ENCODE results near the gene TMEM119.

The TMEM119 gene

DNA sequence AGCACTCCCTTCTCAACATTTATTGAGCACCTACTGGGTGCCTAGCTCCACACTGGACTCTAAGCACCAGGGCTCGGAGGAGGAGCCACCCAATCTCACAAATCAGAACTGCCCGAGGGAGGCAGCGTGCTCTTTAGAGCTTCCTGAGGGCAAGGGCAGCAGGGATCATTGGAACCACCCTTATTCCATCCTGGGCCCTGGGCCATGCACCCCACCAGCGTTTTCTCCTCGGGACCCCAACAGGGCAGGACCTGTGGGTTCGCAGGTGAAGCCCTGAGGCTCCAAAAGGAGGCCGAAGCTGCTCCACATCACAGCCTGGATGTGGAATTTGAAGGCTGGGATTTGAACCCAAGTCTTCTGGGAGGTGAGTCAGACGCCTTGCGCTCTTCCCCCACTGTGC lies 15.4 kb downstream of the TMEM119 start:
- TF ChIP-seq, protein P1, sequence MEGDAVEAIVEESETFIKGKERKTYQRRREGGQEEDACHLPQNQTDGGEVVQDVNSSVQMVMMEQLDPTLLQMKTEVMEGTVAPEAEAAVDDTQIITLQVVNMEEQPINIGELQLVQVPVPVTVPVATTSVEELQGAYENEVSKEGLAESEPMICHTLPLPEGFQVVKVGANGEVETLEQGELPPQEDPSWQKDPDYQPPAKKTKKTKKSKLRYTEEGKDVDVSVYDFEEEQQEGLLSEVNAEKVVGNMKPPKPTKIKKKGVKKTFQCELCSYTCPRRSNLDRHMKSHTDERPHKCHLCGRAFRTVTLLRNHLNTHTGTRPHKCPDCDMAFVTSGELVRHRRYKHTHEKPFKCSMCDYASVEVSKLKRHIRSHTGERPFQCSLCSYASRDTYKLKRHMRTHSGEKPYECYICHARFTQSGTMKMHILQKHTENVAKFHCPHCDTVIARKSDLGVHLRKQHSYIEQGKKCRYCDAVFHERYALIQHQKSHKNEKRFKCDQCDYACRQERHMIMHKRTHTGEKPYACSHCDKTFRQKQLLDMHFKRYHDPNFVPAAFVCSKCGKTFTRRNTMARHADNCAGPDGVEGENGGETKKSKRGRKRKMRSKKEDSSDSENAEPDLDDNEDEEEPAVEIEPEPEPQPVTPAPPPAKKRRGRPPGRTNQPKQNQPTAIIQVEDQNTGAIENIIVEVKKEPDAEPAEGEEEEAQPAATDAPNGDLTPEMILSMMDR (IDR thresholded peaks at IDR 0.05; ENCODE audit: low read depth, low read length): no peak
- no peaks in the 10 kb centered on the region for H3K9me3 ChIP-seq
- no peaks in the 10 kb centered on the region; the same call in 1 of the 2 replicates for H3K36me3 ChIP-seq
- no peak overlapping the region for H3K4me3 ChIP-seq (ENCODE audit: low read depth, low read length)
- H3K27me3 ChIP-seq: no peaks in the 10 kb centered on the region
- no peak for DNase-seq
- peaks cover 6% of the 10 kb centered on the region; the same call in 1 of the 2 replicates for H3K4me1 ChIP-seq

DNA sequence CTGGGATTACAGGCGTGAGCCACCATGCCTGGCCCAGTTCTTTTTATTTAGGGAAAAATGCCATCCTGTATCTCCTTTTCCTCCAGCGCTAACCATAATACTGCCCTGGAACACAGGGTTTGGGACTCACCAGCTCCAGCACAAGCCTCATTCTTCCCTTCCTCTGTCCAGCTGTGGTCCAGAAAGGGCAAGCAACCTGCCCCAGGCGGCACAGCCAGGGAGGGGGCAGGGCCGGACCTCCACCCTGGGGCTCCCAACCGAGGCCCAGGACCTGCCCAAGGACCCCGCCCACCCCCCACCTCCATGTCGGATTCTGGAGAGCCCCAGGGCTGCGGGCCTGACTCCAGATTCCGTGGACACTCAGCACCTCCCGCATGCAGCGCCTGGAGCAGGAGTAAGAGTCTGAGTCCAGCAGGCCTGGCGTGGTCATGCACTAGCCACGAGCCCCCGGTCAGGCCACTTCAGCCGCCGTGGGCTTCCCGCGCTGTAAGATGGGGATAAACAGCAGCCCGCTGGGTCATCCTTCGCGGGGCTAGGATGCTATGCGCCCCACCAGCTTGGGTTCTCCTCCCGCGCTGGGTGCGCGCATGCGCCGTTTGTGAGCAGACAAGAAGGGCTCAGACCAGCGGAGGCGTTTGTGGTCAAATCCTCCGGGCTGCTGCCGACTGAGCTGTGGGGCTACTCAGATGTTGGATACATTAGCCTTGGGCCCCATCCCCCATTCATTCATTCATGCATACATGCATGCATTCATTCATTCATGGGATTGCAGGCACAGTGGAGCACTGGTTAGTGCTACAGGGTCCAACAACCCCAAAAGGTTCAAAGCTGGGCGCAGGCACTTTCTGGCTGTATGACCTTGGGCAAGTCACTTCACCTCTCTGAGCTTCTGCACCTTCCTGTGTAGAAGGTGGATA lies 16.3 kb downstream of the TMEM119 start:
- Histone ChIP-seq H3K4me3 (ENCODE audit: low read depth, low read length) (no peak overlapping the region), H3K27me3 (no peaks in the 10 kb centered on the region), H3K4me1 (peaks cover 6% of the 10 kb centered on the region; the same call in 1 of the 2 replicates), H3K36me3 (no peaks in the 10 kb centered on the region; the same call in 1 of the 2 replicates), H3K9me3 (no peaks in the 10 kb centered on the region)
- TF ChIP-seq, protein P1 (IDR thresholded peaks at IDR 0.05; ENCODE audit: low read depth, low read length): no peak
- DNase-seq: no peak

DNA sequence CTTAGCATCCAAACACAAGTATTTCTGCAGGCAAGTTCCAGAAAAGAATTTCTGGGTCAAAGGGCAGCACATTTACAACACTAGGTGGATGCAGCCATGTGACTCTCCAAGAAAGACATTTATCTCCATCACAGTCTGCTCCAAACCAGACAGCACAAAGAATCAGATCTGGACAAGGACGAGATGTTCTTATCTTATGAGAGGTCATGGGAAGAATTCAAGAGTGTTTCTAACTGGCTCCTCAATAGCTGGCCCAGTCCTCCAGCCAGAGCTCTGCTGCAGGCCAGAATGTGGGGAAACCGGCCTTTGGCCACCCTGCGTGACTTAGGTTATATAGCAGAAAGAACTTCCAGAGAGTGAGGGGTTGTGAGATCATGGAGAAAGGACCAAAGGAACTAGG lies 17.4 kb downstream of the TMEM119 start:
- Histone ChIP-seq H3K9me3 (no peaks in the 10 kb centered on the region), H3K4me3 (ENCODE audit: low read depth, low read length) (no peak overlapping the region), H3K4me1 (peaks cover 6% of the 10 kb centered on the region; the same call in 1 of the 2 replicates), H3K36me3 (no peaks in the 10 kb centered on the region), H3K27me3 (no peaks in the 10 kb centered on the region)
- TF ChIP-seq, protein P1 (IDR thresholded peaks at IDR 0.05; ENCODE audit: low read depth, low read length): no peak
- DNase-seq: no peak

DNA sequence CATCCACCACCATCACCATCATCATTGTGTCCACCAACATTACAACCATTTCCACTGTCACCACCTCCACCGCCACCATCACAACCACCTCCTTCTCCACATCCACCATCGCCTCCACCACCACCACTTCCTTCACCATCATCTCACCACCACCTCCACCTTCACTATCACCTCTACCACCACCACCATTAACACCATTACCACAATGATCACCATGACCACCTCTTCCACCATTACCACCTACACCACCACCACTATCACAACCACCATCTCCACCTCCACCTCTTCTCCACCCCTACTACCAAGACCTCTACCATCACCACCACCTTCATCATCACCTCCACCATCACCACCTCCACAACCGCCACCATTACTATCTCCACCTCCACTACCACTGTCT lies 19.1 kb downstream of the TMEM119 start:
- no peaks in the 10 kb centered on the region for H3K27me3 ChIP-seq
- H3K9me3 ChIP-seq: no peaks in the 10 kb centered on the region
- TF ChIP-seq, protein P1 (IDR thresholded peaks at IDR 0.05; ENCODE audit: low read depth, low read length): no peak
- H3K36me3 ChIP-seq: no peaks in the 10 kb centered on the region
- DNase-seq: no peak
- H3K4me1 ChIP-seq: peaks cover 4% of the 10 kb centered on the region; the same call in 1 of the 2 replicates
- H3K4me3 ChIP-seq (ENCODE audit: low read depth, low read length): no peak overlapping the region

DNA sequence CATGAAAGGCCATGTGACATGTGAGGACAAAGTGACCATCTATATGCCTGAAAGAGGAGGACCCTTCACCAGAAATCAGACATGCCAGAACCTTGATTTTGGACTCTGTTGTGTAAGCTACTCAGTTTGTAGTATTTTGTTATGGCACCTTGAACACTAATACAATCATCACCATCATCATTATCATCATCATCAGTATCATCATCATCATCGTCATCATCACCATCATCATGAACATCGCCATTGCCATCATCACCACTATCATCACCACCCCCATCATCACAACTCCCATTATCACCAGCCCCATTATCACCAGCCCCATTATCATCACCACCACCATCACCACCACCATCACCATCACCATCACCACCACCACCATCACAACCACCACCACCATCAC lies 19.6 kb downstream of the TMEM119 start:
- H3K9me3 ChIP-seq: no peaks in the 10 kb centered on the region
- DNase-seq: no peak
- H3K36me3 ChIP-seq: no peaks in the 10 kb centered on the region

More for the DNA sequence above, 19.6 kb downstream of the TMEM119 start:
- TF ChIP-seq, protein P1 (IDR thresholded peaks at IDR 0.05; ENCODE audit: low read depth, low read length): no peak
- Histone ChIP-seq H3K4me3 (ENCODE audit: low read depth, low read length) (no peak overlapping the region), H3K27me3 (no peaks in the 10 kb centered on the region), H3K4me1 (no peaks in the 10 kb centered on the region)

All from BE2C (cell line).